ENCODE measurements around the gene AQR.
"Not testable (repeated sequence)": the region's sequence is repeated elsewhere in the genome, so short reads cannot be mapped to it uniquely, and the experiment has no call there.

Gene AQR

DNA sequence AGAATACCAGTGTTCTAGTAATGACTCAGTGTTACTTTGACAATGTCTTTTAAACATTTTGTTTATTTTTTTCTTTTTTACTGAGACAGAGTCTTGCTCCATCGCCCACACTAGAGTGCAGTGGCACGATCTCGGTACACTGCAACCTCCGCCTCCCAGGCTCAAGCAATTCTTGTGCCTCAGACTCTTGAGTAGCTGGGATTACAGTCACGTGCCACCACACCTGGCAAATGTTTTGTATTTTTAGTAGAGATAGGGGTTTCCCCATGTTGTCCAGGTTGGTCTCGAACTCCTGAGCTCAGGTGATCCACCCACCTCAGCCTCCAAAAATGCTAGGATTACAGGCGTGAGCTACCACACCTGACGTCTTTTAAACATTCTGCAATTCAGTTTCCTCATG is 15.7 kb downstream of the AQR start:
- DNase-seq (ENCODE audit: low read depth in 2 of 2) = no peak

DNA sequence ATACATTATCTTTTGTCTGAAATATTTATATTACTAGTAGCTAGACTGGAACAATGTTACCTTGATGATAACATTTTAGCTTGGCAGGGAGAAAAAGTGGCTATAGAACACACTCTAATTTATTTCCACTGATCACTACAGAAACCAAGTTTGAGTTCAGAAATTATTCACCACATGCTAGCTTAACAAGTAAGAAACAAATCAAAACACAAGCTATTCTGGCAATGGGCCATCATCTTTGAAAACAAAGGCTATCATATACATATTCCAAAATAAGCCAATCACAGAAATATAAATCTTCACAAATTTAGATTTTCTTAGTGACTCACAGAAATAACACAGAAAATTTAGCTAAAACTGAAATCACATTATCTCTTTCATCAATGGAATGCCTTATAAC is 17.1 kb downstream of the AQR start:
- DNase-seq (ENCODE audit: low read depth in 2 of 2) = no peak

- DNase-seq (ENCODE audit: low read depth in 2 of 2) = no peak
Measured at GRCh38 chr15:34951993-34952392, 17.5 kb downstream of the AQR start.

DNA sequence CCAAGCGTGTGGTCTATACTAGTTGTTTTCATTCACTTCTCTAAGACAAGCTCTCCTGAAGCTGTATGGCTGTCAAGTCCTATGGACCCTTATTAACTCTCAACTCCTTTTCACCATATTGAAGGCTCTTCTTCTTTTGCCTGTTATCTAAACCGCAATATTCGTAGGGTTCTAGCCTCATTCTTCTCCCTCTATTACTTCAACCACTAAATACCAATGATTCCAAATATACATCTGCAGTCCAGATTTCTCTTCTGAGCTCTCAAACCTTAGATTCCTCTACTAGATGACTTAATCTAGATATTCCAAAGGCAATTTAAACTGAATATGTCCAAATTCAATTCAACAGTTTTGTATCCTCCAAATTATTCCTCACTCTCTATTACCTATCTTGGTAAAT is 24.6 kb downstream of the AQR start:
- DNase-seq (ENCODE audit: low read depth in 2 of 2) = no peak

DNA sequence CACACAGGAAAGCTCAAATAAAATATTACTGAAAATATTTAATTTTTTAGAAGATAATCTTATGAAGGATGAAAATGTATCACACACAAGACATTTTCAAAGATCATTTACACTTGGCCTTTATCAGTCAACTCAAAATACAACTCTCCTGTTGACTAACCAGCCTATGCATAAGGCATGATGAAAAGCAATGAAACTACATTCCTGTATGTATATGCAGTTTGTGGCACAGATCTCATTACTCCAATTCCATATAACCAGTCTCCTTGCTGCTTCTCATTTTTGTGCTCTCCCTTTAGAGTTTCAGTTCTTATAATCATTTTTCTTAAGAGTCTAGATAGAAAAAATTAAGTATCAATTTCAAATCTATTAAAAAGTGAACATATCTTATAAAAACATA is 25.8 kb downstream of the AQR start:
- no peak for DNase-seq (ENCODE audit: low read depth in 2 of 2)

DNA sequence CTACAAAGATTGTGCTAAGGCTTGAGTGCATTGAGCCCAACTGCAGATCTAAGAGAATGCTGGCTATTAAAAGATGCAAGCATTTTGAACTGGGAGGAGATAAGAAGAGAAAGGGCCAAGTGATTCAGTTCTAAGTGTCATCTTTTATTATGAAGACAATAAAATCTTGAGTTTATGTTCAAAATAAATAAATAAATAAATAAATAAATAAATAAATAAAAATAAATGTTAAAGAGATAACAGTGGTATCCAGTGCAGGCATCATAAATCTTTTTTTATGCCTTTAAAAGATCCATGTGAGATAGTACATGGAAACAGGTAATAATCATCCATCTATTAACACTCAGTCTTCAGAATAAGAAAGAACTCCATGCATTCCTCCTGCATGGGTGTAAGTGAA is 26.3 kb downstream of the AQR start:
- not testable (repeated sequence) for DNase-seq (ENCODE audit: low read depth in 2 of 2)

DNA sequence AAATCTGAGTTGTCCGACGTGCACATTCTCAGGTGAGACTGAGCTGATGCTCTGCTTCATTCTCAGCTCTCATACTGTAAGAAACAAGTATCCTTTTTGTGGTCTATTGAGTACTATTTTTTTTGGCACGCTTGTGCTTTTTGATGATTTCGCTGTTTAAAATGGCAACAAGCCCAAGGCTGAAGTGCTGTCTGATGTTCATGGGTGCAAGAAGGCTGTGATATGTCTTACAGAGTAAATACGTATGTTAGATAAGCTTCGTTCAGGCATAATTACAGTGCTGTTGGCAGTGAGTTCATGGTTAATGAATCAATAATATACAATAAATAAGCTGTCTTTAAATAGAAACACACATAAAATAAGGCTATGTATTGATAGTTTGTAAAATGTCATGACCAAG is 27.2 kb downstream of the AQR start:
- no peak for DNase-seq (ENCODE audit: low read depth in 2 of 2)

- DNase-seq (ENCODE audit: low read depth in 2 of 2) = no peak
Measured at GRCh38 chr15:34941831-34942230, 27.7 kb downstream of the AQR start.

- no peak for DNase-seq (ENCODE audit: low read depth in 2 of 2)
Measured at GRCh38 chr15:34941185-34941698, 28.3 kb downstream of the AQR start.

GRCh38 chr15:34933432-34933975 is 36.0 kb downstream of the AQR start:
- no peak for DNase-seq (ENCODE audit: low read depth in 2 of 2)

- DNase-seq (ENCODE audit: low read depth in 2 of 2) = not testable (repeated sequence)
Measured at GRCh38 chr15:34928349-34928748, 41.2 kb downstream of the AQR start.

GRCh38 chr15:34927726-34928125 is 41.8 kb downstream of the AQR start:
- DNase-seq (ENCODE audit: low read depth in 2 of 2) = no peak

DNA sequence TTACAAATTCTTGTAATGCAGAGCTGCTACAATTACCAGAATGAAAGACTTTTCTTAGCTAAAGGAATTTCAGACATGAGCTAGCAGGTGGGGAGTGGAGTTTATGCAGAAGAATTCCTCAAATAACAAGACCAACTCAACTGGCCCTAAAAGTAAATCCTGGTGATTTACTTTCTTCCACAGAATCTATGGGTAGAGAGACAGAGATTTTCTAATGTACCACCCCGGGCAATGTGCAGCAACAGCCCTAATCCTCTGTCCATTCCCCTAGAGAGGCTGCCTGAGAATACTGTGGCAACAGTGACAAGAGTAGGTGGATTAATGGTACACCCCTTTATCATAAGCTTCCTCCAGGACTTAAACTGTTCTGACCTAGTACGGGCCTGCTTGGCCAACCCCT is 55.2 kb downstream of the AQR start:
- DNase-seq (ENCODE audit: low read depth in 2 of 2) = no peak

DNA sequence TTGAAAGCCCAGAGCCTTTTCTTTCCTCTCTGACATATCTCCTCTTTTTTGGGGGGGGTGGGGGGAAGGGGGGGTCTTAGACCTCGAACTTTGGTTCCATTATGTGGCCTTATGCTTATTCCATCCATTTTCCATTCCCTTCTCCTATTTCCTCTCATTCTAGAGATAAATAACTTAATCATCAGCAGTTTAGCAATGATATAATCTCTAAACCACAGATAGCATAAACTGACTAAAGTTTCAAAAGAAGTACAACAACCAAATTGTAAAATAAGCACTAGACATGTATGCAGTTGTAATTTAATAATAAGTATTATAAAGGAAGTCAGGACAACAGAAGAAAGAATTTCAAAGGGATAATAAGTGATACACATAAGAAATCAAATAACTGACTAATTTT is 64.5 kb downstream of the AQR start:
- no peak for DNase-seq (ENCODE audit: low read depth in 2 of 2)

DNA sequence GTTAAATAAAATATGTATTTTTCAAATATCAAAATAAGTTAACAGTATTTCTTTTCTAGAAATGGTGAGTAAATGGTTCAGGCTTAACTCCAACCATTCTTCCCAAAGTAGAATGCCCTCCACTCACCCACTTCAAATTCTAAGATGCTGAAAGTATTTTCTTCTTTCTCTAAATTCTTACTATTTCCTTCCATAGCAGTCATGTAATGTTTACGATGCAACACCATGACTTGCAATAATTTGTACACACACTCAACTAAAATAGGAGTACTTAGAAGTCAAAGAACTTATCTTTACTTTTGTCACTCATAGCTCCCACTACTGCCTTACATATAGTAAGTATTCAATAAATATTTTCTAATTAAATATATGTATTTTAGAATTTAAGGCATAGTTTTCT is 65.0 kb downstream of the AQR start:
- no peak for DNase-seq (ENCODE audit: low read depth in 2 of 2)

DNA sequence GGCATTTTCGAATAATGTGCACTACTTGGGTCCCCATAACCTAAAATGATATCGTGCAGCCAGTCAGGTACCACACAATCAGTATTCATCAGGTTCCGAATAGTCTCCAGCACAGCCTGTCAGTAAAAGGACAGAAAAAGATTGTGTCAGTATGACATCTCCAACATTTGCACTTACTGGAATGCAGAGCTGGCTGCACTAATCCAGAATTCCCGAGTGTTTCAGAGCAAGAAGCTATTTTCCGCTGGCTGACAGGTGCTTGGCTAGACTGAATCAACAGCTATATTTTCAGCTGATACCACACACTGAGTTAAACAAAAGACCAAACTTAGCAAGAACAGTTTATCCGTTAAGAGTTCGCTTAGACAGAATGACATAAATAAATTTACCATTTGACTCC is 68.8 kb downstream of the AQR start:
- DNase-seq (ENCODE audit: low read depth in 2 of 2) = no peak

GRCh38 chr15:34896183-34896582 is 73.4 kb downstream of the AQR start:
- no peak for DNase-seq (ENCODE audit: low read depth in 2 of 2)

GRCh38 chr15:34893967-34894366 is 75.6 kb downstream of the AQR start:
- DNase-seq (ENCODE audit: low read depth in 2 of 2) = no peak

GRCh38 chr15:34892963-34893591 is 76.5 kb downstream of the AQR start:
- no peak for DNase-seq (ENCODE audit: low read depth in 2 of 2)

DNA sequence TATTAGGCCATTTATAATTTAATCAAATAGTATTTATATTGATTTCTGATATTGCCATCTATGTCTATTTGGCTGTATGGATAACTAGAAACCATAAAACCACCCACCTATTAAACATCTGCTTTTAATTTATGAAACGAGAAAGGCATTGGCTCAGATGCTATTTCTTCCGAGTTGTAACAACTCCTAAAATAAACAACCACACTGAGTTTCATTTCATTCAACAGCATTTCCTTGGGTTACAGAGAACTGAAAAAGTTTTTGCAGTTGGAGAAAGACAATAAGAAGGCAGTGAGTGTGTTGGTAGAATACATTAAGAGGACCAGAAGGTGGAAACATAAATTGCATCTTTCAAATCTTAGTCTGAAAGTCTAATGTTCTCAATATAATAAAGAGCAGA is 79.1 kb downstream of the AQR start:
- no peak for DNase-seq (ENCODE audit: low read depth in 2 of 2)

DNA sequence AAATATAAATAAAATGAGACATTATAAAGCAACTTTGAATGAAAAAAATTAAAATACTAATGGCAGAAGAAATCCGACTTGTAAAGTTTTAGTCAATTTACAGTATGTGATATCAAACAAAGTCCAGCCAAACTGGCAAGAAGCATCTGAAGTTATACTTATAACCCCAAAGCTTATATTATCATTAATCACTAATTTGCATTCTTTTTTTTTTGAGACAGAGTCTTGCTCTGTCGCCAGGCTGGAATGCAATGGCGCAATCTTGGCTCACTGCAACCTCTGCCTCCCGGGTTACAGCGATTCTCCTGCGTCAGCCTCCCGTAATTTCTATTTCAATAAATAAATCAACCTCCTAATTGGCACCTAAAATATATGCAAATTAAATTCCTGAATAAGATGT is 80.1 kb downstream of the AQR start:
- no peak for DNase-seq (ENCODE audit: low read depth in 2 of 2)

DNA sequence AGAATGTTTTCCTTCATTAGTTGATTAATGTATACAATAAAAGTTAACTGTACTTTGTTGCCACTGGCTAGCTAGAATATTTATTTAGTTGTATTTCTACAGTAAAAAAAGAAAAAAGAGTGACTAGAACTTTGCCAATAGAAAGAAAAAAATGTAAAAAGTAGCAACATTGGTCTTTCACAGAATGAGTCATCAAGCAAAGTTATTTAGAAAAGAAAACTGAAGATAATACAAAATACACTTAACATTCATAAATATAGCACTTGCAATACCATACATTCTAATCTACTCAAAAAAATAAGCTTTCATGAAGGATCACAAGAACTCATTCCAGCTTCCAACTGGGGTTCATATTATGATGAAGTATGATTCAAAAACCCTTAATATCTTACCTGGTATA is 83.4 kb downstream of the AQR start:
- DNase-seq (ENCODE audit: low read depth in 2 of 2) = no peak

DNA sequence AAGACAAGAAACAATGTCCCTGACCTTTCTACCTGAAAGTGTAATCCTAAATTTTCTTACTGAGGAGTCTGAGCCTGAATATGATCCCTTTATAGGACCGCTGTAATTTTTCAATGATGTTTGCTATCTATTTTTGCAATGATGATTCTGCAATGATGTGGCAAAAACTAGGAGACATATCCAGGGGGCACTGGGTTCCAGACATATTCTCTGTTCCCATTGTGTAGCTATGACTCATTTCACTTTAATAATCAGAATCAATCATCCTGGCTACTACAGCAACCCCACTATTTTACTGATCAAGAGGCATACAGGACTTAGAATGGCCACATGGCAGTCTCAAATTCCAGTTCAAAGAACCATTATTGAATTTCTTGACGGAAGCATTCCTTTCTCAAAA is 85.9 kb downstream of the AQR start:
- DNase-seq (ENCODE audit: low read depth in 2 of 2) = no peak

GRCh38 chr15:34883042-34883441 is 86.5 kb downstream of the AQR start:
- no peak for DNase-seq (ENCODE audit: low read depth in 2 of 2)
